RWPE1 (cell line): ENCODE results near the gene C1QTNF6.

ENCODE experiments used
- CTCF ChIA-PET: fragments of 350-600 bp; sonication (Branson Sonifier 250); formaldehyde crosslinking; extraction: SDS; loops from one replicate; lab custom pipeline; 2021; lab: Yijun Ruan, JAX
- POLR2A ChIA-PET: fragments of 400-600 bp; formaldehyde crosslinking; extraction: SDS; loops from one replicate; lab custom pipeline; 2020; ENCODE audit warnings: antibody characterized with exemption; ENCODE audit not compliant: low non-redundant PET; lab: Yijun Ruan, JAX
- DNase-seq: peaks from one replicate; pipeline ENCODE4 v3.0.0; 2012; ENCODE audit warnings: low spot score
- H3K27ac ChIP-seq: fragments of 450-650 bp; 2 replicates; pipeline ENCODE4 v1.5.1; 2017
- CTCF ChIP-seq: fragments of 450-650 bp; conservative IDR thresholded peaks from 2 replicates; pipeline ENCODE4 v1.5.1; 2017; ENCODE audit warnings: low read depth, mild to moderate bottlenecking

The C1QTNF6 gene

DNA sequence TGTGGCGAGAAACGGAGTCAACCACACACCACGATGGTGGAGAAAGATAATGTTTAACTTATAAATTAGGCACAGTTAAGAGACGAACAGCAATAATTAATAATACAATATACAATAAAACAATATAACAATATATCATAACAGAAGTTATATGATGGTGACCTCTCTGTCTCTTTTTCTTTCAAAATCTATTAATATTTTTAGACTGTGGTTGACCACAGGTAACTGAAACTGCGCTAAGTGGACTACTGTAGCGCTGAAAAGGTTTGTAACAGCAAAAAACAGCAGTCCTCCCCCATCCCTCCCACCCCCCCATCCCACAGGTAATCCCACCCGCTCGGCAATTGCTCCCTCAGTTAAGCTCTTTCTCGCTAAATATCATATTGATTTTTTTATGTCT is 27.8 kb upstream of the C1QTNF6 start:
- CTCF ChIA-PET = interaction anchor here (0.6 kb wide), 1 partner anchor 50 kb away, joined by 4 read pairs; no protein-coding TSS in a partner anchor
- POLR2A ChIA-PET = no interaction called here
- H3K27ac ChIP-seq = no peak overlapping the region
- no peak for TF ChIP-seq CTCF
- DNase-seq = no peak

GRCh38 chr22:37214731-37215030 is 26.6 kb upstream of the C1QTNF6 start:
- no peak overlapping the region for H3K27ac ChIP-seq
- ChIA-PET CTCF (no interaction called here), POLR2A (no interaction called here)
- no peak for DNase-seq
- no peak for TF ChIP-seq CTCF

- CTCF ChIA-PET = no interaction called here
Observed at GRCh38 chr22:37213941-37214730, 26.1 kb upstream of the C1QTNF6 start.

DNA sequence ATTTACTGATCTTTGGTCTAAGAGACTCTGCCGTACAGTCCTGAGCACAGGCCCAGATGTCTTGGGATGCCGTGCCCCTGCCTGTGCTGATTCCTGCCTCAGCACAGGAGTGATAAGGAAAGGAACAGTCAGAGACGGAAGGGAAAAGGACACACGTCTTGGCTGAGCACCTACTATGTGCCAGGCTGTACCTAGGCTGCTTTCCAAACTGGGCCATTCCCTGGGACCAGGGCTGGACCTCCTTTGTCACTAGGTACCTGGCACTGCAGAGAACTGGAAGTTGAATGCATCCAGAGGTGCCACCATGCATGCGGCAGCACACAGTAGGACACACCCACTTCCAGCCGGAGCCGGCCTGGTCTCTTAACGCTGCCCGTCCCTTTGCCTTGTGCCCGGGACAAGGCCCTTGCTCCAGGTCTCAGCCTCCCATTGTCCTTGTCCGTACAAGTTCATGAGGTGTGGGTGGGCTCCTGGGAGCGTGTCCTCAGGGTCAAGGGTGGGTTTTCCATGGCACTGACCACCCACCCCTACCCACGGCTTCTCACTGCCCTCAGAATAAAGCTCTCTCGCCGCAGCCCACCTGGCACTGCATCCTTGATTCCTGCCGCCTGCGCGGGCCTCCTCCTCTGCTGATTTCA is 25.3 kb upstream of the C1QTNF6 start:
- CTCF ChIA-PET = no interaction called here
- TF ChIP-seq CTCF = no peak
- H3K27ac ChIP-seq = no peak overlapping the region
- POLR2A ChIA-PET = no interaction called here
- DNase-seq = no peak

More at GRCh38 chr22:37213941-37214730, 26.1 kb upstream of the C1QTNF6 start:
- no peak for DNase-seq
- no peak for TF ChIP-seq CTCF
- POLR2A ChIA-PET = no interaction called here
- H3K27ac ChIP-seq = no peak overlapping the region

GRCh38 chr22:37212174-37212906 is 24.3 kb upstream of the C1QTNF6 start, which contains the start of gene SSTR3:
TSS of gene SSTR3 (minus strand) at chr22:37212477. CDS start at chr22:37207803, 4,674 bp downstream.
- ChIA-PET POLR2A (no interaction called here), CTCF (no interaction called here)
- no peak within 1 kb of the TSS for H3K27ac ChIP-seq
- no peak for DNase-seq
- no peak for TF ChIP-seq CTCF

GRCh38 chr22:37211866-37212173 is 23.8 kb upstream of the C1QTNF6 start:
- ChIA-PET POLR2A (no interaction called here), CTCF (no interaction called here)
- TF ChIP-seq CTCF = no peak
- DNase-seq = no peak
- no peak overlapping the region for H3K27ac ChIP-seq
